ENCODE data around the gene PM20D1. TPM values are rescaled to one million over a fixed set of nuclear protein-coding genes. Genes with fewer than 3 reads are reported as not detected.

Gene PM20D1
- total RNA-seq, 1 donor = 0.42 TPM

- Histone ChIP-seq H3K9me3 (ENCODE audit: low read depth, low read length) (no peaks in the 10 kb centered on the region), H3K27me3 (ENCODE audit: insufficient read depth, low read length) (no peaks in the 10 kb centered on the region), H3K4me3 (ENCODE audit: low read length) (no peak overlapping the region), H3K4me1 (ENCODE audit: insufficient read depth, low read length) (peaks cover 16% of the 10 kb centered on the region)
These were observed 67.1 kb downstream of the PM20D1 start for GRCh38 chr1:205782627-205783432.

GRCh38 chr1:205780335-205780734, 69.6 kb downstream of the PM20D1 start:
- Histone ChIP-seq H3K4me3 (ENCODE audit: low read length) (no peak overlapping the region), H3K27me3 (ENCODE audit: insufficient read depth, low read length) (no peaks in the 10 kb centered on the region), H3K9me3 (ENCODE audit: low read depth, low read length) (no peaks in the 10 kb centered on the region), H3K4me1 (ENCODE audit: insufficient read depth, low read length) (peaks cover 28% of the 10 kb centered on the region)

Other genes starting within 250 kb of the PM20D1 start
- 74.4 TPM for gene ELK4, start 218.1 kb downstream of the PM20D1 start, total RNA-seq
- gene SLC45A3, start 169.6 kb downstream of the PM20D1 start, total RNA-seq = 2.0 TPM
- 60.8 TPM for gene NUCKS1, start 100.0 kb downstream of the PM20D1 start, total RNA-seq
- gene RAB29, start 74.7 kb downstream of the PM20D1 start, total RNA-seq = 21.1 TPM
- 16.1 TPM for gene SLC41A1, start 36.9 kb downstream of the PM20D1 start, total RNA-seq
- gene SLC26A9, start 93.3 kb upstream of the PM20D1 start, total RNA-seq = not detected
- gene RAB7B, start 153.3 kb upstream of the PM20D1 start, total RNA-seq = 0.10 TPM
- gene CTSE, start 173.8 kb upstream of the PM20D1 start, total RNA-seq = not detected
- not detected for gene RHEX, start 203.0 kb upstream of the PM20D1 start, total RNA-seq

Measured in mononuclear cell (primary cell).